HG02938 (cell line): Measurements from ENCODE around the gene SLC66A2.

Experiments
- ATAC-seq: cut with Tn5 transposase; IDR thresholded peaks from one replicate; pipeline ENCODE4 v1.9.1; 2021; ENCODE audit warnings: mild to moderate bottlenecking, moderate library complexity; ENCODE audit not compliant: unreplicated experiment

SLC66A2 gene

GRCh38 chr18:79852561-79853302 is 98.7 kb downstream of the SLC66A2 start:
- no peak for ATAC-seq
